ENCODE measurements around the gene RNU6-1.

RNU6-1 gene

DNA sequence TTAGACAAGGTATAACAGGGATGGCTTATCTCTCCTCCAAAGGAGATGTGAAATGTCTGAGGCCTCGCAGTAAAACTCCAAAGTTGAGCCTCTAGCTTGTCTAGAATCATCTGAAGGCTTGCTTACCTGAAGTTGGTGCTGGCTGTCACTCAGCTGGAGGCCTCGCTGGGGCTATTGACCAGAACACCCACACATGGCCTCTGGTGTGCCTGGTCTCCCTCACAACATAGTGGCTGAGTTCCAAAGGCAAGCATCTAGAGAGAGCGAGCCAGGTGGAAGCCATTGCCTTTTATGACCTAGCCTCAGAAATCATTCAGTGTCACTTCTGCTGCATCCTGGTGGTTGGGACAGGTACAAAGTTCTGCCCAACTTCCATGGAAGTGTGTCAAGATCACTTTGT, 17.4 kb upstream of the RNU6-1 start:
- DNase-seq (ENCODE audit: low read depth), result no peak

DNA sequence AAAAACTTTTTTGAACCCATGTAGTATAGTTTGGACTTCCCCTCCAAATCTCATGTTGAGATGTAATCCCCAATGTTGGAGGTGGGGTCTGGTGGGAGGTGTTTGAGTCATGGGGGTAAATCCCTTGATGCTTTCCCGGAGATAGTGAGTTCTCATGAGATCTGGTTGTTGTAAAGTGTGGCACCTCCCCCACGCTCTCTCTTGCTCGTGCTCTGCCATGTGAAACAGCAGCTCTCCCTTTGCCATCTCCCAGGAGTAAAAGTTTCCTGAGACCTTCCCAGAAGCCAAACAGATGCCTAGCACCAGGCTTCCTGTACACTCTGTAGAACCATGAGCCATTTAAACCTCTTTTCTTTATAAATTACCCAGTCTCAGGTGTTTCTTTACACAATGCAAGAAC, 16.0 kb upstream of the RNU6-1 start:
- DNase-seq (ENCODE audit: low read depth), result no peak

DNA sequence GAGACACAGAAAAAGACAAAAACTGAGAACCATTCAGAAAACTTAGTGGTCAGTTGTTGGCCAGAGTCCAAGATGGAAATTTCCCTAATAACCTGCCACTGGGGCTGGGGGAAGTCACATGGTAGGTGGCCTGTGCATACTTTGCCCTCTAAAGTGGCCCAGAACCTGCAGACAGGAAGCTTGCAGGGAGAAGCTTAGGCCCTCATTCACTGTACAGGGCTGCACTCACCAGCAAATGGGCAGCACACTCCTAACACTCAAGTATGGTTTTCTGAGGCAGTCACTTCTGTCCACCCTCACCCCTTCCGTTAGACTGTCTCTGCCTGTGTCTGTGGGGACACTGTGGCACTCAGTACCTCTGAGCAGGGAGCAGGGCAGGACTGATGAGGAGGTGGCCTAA, 14.5 kb upstream of the RNU6-1 start:
- DNase-seq (ENCODE audit: low read depth), result no peak

DNA sequence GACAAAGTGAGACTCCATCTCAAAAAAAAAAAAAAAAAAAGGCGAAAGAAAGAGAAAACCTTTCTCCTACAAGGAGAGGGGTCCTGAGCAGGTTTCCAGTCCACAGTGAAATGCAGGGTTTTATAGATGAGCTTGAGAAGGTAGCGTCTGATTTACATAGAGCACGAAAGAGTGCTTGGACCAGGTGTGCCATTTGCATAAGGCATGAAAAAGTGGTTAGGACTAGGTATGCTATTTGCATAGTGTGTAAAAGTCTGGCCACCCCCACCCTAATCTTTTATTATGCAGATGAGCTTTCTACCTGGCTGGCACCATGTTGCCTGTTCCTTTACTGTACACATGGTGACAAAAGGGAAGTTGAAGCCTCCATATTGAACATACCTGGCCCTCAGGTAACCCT, 13.6 kb upstream of the RNU6-1 start:
- DNase-seq (ENCODE audit: low read depth), result no peak

DNA sequence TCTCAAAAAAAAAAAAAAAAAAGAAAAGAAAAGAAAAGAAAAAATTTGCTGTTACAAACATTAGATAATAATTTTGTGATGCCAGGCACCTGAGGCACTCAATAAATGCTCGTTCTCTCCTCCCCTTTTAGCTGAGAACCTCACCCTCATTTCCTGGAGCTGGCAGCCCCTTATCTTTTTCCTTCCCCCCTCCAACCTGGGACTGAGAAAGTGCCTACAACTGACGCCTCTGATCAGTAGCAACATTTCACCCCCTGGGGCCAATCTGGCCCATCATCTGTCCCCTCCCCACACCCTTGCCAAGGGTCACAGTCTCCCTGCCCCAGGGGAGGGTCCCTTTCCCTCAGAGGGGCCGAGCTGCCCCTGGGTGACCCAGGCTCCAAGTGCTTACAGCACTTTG, 12.6 kb upstream of the RNU6-1 start:
- DNase-seq (ENCODE audit: low read depth), result no peak

DNA sequence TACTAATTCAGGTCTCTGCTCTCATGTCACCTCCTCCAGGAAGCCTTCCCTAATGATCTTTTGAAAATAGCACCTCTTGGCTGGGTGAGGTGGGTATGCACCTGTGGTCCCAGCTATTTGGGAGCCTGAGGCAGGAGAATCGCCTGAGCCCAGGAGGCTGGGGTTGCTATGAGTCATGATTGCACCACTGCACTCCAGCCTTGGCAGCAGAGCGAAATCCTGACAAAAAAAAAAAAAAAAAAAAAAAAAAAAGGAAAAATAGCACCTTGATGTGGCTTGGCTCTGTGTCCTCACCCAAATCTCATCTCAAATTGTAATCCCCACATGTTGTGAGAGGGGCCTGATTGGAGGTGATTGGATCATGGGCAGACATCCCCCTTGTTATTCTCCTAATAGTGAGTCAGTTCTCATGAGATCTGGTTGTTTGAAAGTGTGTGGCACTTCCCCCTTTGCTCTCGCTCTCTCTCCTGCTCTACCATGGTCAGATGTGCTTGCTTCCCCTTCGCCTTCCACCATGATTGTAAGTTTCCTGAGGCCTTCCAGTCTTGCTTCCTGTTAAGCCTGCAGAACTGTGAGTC, 11.2 kb upstream of the RNU6-1 start:
- no peak for DNase-seq (ENCODE audit: low read depth)

DNA sequence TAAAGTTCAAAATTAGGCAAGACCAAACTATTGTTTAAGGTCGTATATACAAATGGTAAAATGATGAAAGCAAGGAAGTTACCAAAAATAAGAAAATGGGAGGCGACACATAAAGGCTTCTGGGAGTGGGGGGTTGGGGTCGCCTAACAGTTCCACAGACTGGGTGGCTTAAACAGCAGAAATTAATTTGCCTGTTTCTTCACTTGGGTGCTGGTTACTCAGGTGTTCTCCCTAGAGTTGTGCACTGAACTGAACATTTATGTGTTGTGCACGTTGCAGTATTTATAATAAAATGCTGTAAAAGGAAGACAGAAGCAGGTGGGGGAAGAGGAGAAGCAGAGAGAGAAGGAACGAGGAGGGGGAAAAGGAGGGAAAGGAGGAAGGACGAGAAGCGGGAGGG, 10.5 kb upstream of the RNU6-1 start:
- DNase-seq (ENCODE audit: low read depth), result no peak

DNA sequence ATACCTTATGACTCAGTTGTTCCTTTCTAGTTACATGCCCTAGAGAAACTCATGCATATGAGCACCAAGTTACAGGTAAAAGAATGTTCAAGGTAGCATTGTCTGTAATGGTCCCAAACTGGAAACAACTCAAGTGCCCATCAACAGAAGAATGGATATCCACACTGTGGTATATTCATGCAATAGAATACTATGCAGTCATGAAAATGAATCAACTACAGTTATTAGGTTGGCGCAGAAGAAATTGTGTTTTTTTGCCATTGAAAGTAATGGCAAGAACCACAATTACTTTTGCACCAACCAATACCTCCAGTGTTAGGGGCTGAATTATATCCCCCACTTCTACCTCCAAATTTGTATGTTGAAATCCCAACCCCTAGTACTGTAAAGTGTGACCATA, 9.7 kb upstream of the RNU6-1 start:
- no peak for DNase-seq (ENCODE audit: low read depth)

DNA sequence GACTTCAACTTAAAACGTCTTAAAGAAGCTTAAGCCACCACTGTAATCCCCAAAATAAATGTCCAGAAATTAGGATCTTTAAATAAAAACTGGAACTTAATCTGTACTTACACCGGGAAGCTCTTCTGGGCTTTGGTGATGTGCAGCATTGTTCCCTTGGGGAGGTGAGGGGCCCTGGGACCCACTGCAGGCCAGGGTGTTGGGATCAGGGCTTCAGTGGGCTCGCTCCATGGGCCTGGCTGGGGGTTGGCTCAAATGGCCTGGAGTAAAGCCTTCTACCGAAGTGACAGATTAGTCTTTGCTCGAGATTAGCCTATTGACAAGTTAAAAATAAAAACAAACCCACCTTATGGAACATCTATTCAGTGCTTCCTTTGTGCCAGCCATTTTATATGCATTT, 6.1 kb upstream of the RNU6-1 start:
- no peak for DNase-seq (ENCODE audit: low read depth)

DNA sequence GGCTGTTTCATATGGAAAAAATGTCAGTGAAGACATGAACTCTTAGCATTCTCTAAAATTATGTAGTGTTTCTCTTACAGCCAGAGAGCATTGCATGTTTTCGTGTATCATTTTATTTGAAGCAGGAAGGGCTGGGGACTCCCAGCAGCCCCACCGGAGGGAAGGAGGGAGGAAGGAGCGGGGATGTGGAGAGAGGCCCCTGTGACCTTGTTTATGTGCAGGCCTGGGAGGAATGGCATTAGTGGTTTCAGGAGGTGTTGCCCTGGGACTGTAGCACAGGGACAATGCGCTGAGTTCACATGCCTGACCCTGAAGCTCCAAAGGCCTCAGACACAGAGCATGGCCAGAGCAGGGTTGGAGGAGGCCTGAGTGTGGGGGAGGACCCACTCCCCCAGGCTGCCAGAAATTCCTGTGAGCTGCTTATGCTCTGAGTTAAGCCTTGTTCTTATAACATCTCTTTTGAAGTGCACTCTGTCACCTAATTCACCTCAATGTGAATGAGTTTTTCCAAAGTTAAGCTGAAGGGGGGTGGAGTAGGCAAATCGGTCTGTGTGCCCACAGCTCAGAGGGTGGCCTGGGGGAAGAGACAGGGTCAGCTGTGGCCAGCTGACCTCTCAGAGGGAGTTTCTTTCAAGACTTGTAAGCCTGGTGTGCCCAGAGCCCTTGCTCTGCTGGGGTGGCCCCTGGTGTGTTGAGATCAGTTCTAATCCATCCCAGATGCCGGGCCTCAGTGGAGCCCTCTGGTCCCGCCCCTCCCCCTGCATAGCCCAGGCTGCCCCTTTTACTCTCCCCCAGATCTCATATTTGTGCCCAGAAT, 3.9 kb upstream of the RNU6-1 start:
- no peak for DNase-seq (ENCODE audit: low read depth)

DNA sequence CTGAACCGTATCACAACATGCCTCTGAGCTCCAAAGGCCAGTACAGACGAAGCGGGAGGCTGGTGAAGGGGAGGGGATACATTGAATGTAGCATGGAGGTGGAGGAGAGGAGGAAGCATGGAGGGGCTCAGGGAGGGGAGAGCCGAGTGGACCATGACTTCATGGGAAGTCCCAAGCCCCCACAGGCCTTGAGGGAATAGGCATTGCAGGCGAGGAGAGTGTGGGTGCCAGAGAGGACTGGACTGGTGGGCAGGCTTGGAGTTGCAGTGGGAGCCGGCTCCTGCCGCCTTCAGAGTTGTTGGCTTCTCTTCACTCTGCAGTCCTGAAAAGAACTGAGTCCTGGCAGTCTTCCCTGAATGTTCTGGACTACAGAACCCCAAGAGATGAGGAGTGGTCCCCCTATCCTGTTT, 3.3 kb upstream of the RNU6-1 start:
- DNase-seq (ENCODE audit: low read depth), result no peak

DNA sequence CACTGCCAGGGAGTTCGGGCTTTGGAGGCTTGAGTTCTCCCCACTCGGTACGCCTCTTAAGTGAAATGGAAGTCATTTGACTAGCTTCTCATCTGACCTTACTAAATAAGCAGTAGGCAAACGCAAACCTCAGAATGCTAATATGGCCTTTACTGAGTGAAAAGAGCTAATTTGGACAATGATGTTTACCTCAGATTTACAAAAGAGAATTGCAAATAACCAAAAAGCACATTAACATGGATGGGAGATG, 1.6 kb upstream of the RNU6-1 start:
- no peak for DNase-seq (ENCODE audit: low read depth)

DNA sequence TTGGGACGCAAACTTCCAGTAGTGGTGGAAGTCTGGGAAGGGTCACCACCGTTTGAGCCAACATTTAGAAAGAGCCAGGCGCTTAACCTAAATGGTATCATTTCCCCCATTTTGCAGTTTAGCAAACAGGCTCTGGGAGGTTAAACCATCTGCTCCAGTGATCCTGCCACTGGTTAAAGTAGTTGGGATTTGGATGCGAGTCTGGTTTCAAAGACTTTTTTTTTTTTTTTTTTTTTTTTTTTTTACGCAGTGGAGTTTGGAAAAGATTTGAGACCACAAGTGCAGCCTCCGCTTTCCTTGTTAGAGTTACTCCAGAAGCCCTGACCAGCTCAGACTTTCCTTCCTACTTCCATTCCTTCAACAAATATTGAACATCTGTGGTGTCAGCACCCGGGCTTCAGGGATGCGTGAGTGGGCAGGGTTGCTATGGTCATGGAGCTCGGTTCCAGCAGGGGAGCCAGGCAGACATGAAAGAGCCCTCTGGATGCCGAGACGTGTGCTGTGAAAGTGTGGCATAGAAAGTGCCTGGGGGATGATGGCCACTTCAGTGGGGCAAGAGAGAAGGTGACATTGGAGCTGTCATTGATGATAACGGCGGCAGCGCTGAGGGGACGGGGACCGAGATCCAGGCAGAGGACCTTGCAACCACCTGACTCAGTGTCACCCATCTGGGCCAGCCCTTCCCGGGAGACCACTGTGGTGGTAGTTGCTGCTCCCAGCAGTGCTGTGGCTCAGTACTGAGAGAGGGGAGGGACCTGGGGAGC, 1.1 kb upstream of the RNU6-1 start:
- DNase-seq (ENCODE audit: low read depth), result no peak

DNA sequence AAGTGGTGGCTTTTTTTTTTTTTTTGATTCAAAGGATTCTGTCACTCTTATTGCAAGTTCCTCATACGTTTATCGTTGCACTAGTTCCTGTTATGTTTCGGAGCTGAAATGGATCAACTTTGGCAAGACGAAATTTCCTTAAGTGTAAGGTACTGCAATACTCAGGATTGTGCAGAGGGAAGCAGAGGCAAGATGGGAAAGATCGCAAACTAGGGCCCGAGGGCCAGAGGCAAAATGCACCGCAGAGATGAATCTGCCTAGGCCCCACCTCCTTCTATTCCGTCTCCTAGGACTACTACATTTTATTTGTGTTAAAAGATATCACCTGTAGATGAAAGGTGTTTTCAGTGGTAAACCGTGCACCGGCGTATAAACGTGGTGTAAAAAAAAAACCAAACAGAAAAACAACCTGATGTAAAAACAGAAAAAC, 331 bp downstream of the RNU6-1 start:
- no peak for DNase-seq (ENCODE audit: low read depth)

DNA sequence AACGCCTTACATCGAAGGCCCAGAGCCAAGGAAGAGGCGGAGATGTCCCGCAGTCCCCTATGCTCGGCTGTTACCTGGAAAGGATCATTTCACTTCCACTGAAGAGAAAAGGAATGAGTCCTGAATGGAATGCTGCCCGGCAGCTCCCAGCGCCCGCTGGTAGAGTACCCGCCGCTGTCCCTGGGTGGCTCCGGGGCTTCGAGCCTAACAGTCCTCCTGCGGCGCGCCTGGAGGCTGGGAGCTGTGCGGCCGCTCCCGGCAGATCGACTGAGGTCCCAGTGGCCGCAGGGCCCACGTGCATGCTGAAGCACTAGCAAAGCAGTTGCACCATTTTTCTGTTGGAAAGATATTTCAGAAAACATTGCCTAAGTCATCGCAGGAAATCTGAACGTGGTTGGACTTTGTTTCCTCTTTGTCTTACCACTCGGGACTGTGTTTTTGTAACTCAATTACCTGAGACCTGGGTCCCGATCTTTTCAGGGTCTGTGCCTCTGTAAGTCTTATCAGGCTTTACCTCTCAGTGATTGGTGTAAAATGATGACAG, 984 bp downstream of the RNU6-1 start:
- DNase-seq (ENCODE audit: low read depth), result no peak

DNA sequence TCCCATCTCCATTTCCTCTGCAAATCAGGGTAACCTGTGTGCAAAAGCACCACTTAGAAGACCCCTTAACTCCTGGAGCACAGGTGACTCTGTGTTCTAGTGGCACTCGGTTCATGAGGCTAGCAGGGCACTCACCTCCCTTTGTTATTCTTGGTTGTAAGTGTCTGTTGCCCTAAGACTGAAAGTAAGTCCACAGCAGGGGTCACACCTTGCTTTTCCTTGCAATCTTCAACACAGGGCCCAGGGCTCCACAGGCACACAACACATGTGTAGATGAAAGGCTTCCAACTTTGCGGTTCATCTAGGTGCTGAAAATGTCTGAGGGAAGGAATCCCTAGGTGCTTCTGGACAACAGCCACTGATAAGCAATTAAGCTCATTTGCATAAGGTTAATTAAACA, 2.9 kb downstream of the RNU6-1 start:
- no peak for DNase-seq (ENCODE audit: low read depth)

DNA sequence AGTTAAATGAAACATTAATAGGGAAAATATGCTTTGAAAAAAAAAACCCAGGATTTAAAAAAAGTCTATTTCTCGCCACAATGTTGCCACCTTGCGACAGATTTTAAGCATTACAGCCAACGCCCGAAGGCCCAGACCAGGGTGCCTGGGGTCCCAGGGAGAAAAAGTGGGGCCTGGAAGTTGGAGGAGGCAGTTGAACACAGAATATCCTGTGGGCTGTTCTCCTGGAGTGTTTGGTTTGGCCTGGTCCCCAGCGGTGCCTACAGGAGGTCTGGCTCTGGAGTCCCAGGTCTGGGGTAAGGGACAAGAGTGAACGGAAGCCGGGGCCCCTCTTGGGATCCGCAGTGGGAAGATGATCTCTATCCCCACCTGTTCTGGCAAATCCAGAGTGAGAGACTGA, 3.4 kb downstream of the RNU6-1 start:
- DNase-seq (ENCODE audit: low read depth), result no peak

DNA sequence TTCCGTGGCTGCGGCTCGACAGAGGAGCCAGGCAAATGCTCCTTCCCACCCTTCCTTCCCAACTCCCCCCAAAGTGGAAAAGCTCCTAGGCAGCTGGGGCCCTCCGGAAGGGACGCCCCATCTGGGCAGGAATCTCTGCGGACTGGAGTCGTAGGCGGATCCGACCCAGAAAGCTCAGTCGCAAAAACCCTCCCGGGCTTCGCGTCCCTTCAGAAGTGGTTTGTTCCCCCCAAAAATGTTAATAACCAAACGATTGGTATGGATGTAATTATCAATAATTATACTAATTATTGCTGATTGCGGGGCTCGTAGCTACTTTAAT, 3.8 kb downstream of the RNU6-1 start:
- DNase-seq (ENCODE audit: low read depth), result no peak

DNA sequence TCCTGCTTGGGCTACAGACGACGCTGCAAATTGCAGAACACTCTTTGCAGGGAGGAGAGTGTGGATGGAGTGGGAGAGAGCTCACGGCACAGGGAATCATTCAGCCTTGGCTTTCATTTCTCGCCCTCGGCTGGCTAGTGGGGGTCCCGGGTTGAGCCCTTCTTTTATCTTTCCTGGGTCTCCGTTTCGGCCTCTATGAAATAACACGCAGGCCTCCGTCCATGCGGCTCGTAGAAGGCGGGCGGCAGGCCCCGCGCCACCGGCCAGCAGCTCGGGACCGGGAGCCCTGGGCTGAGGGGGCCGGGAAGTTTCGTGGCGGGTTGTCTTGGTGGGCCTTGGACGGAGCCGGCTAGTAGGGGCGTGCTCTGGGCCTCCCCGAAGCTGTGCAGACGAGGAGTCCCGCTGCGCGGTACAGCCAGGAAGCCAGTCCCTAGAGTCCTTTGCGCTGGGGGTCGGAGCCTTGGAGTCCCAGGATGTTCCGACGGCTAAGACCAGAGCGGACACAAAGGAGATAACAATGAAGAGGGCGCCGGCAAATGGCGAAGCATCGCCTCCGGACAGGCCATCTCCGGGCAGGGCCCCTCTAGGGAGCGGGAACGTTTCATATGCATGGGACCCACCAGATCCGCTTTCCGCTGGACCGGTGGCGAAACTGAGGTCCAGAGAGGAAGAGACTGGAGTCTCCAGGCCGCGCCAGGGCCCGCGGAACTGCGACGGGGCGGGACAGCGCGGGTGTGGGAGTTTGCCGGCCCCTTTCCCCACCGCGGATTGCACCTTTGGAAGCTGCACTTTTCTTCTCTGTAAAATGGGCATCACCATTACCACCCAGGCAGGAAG, 4.3 kb downstream of the RNU6-1 start:
- DNase-seq (ENCODE audit: low read depth), result no peak

DNA sequence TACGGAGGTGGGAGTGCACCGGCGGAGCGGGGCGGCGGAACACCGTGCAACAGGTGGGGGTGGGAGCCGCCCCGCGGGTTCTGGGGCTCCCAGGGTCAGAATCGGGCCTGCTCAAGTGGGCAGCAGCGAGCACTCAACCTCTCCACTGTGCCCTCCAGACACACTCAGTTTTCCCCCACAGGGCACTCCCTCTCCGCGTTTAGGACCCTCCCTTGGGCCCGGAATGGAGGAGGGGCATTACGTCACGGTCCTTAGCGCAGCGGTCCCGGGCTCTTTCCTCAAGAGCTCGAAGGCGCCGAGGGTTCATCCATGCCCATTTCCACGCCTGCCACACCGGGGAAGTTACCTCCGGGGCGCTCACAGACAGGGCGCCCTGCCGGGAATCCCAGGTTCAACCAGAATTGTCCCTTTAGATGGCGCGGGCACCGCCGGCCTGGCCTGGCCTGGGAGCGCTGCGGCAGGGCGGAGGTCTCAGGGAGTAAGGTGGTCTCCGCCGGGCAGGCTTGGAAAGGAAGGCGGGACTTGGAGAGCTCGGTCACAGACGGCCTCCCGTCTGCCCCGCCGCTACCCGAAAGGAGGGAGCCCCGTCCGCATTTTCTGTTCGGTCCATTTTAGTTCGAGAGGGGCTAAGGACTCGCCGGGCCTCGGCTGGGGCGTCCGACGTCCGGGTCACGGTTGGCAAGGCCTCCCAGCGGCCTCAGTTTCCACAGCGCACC, 5.1 kb downstream of the RNU6-1 start:
- no peak for DNase-seq (ENCODE audit: low read depth)

DNA sequence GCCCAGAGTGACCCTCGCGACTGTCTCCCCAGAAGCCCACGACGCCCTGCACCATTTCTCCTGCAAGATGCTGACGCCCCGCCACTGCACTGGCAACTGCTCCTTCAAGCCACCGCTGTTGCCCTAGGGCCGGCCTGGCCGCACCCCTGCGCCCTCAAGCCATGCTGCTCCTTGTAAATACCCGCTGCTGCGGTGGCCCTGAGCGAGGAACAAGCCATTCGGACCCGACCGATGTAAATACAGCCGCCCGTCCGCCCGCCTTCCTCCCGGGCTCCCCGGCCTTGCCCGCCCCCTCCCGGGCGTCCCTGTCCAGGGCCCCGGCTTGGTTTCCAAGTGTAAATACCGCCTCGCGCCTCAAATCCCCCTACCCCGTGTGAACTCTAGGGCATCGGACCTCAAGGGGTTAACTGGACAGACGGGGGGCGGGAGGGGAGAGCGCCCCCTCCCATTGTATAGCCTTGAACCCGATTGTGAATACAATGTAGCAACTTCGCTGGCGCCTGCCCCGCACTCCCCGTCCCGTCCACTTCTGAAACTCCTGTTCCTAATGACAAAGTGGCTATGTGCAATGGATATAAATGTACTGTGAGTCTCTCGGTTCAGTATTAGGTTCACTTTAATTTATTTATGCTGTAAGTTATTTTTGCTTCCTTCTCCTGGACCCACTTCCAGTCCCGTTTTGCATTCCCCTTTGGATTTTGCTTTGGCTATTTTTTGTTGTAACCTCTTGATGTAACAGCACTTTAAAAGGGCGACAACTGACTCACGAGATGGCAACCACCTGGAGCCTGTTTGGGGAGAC, 5.9 kb downstream of the RNU6-1 start:
- no peak for DNase-seq (ENCODE audit: low read depth)

Data from T-helper 22 cell (primary cell).